ENCODE measurements around the gene UBE2J2. TPM values are rescaled to one million over a fixed set of nuclear protein-coding genes. Genes with fewer than 3 reads are reported as not detected.

The UBE2J2 gene
- total and polyA plus RNA-seq, 2 donors (not counting 3 experiments of a cell fraction or from before 2014, with no cell fraction given), result 60.7 to 80.7 TPM

DNA sequence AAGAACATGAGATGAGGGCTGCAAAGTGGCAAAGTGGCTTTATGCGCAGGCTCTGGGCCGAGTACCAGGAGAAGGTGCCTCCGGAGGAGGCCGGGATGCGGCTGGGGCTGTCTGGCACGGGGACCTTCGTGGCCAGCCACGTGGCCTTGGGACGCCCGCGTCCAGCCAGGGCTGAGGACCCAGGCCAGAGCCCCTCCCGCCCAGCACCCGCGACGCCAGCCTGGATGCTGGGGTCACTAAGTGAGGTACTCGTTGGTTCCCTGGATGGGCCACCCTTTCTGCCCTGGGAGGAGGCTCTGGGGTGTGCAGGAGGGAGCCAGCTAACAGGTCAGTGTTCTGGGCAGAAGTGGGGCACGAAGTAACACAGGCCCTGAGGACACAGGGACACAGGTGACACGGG lies 19.2 kb upstream of the UBE2J2 start:
- dilution Hi-C loops (cut with MboI; ENCODE audit: extremely low pct_ligation_motif_present, low sequenced_read_pairs), result no loop called here
- H3K9ac ChIP-seq (replicated peaks; ENCODE audit: extremely low read depth, insufficient read depth, low read length), result no peak overlapping the region
- CTCF ChIA-PET, result interaction anchor here (0.6 to 5.5 kb wide), 5 partner anchors 19 to 310 kb away, joined by 3 to 286 read pairs (median 16); partner anchors contain the start of genes PERM1, SDF4 and UBE2J2

More for the DNA sequence above, 19.2 kb upstream of the UBE2J2 start:
- no peak for DNase-seq (ENCODE audit: low read depth, low spot score)
- Histone ChIP-seq H4K20me1 (replicated peaks; ENCODE audit: control insufficient read depth, extremely low read depth, insufficient read depth, low read length) (no peaks in the 10 kb centered on the region), H3K79me2 (ENCODE audit: control insufficient read depth, insufficient read depth, low read length) (no peaks in the 10 kb centered on the region), H2AFZ (ENCODE audit: low read depth, low read length) (no peak overlapping the region), H3K36me3 (ENCODE audit: control insufficient read depth in 2 of 2, extremely low read depth in 1 of 2, insufficient read depth in 2 of 2, low read length in 2 of 2) (no peaks in the 10 kb centered on the region), H3K4me2 (ENCODE audit: insufficient read depth, low read length) (no peak overlapping the region), H3K9me3 (replicated peaks; ENCODE audit: control insufficient read depth, insufficient read depth, low read length) (no peaks in the 10 kb centered on the region), H3K4me3 (replicated peaks in 1 of 3; ENCODE audit: insufficient read depth in 1 of 3, low read depth in 1 of 3, low read length in 3 of 3) (no peak overlapping the region), H3K9me1 (replicated peaks; ENCODE audit: control insufficient read depth, extremely low read depth, insufficient read depth, low read length) (no peaks in the 10 kb centered on the region), H3K27me3 (ENCODE audit: control insufficient read depth in 2 of 2, insufficient read depth in 2 of 2, low read length in 2 of 2) (no peaks in the 10 kb centered on the region), H3K4me1 (ENCODE audit: control insufficient read depth, extremely low read depth, insufficient read depth, low read length) (no peaks in the 10 kb centered on the region), H3K27ac (ENCODE audit: insufficient read depth, low read depth, low read length) (no peak overlapping the region)
- BruUV-seq (replicated peaks), result no TSS peak
- intact Hi-C loops (cut with micrococcal nuclease), result no loop called here
- TF ChIP-seq MYC (IDR thresholded peaks at IDR 0.05; ENCODE audit: low read depth, low read length) (no peak), JUN (IDR thresholded peaks at IDR 0.05; ENCODE audit: borderline replicate concordance, insufficient read depth, insufficient read length, low read depth) (no peak), EZH2 (IDR thresholded peaks at IDR 0.05; ENCODE audit: borderline replicate concordance, low read depth, low read length, severe bottlenecking) (no peak), POLR2AphosphoS5 (IDR thresholded peaks at IDR 0.05; ENCODE audit: insufficient read depth, low read depth, low read length) (no peak), POLR2A (IDR thresholded peaks at IDR 0.05; ENCODE audit: low read depth, low read length) (no peak), GATA2 (IDR thresholded peaks at IDR 0.05; ENCODE audit: insufficient read depth, insufficient read length, low read depth, low read length) (no peak), FOS (IDR thresholded peaks at IDR 0.05; ENCODE audit: borderline replicate concordance, insufficient read depth, low read length) (no peak)
- TF ChIP-seq, protein P1, sequence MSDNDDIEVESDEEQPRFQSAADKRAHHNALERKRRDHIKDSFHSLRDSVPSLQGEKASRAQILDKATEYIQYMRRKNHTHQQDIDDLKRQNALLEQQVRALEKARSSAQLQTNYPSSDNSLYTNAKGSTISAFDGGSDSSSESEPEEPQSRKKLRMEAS (IDR thresholded peaks at IDR 0.05; ENCODE audit: insufficient read depth, insufficient read length), result no peak
- TF ChIP-seq, protein P2, sequence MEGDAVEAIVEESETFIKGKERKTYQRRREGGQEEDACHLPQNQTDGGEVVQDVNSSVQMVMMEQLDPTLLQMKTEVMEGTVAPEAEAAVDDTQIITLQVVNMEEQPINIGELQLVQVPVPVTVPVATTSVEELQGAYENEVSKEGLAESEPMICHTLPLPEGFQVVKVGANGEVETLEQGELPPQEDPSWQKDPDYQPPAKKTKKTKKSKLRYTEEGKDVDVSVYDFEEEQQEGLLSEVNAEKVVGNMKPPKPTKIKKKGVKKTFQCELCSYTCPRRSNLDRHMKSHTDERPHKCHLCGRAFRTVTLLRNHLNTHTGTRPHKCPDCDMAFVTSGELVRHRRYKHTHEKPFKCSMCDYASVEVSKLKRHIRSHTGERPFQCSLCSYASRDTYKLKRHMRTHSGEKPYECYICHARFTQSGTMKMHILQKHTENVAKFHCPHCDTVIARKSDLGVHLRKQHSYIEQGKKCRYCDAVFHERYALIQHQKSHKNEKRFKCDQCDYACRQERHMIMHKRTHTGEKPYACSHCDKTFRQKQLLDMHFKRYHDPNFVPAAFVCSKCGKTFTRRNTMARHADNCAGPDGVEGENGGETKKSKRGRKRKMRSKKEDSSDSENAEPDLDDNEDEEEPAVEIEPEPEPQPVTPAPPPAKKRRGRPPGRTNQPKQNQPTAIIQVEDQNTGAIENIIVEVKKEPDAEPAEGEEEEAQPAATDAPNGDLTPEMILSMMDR (IDR thresholded peaks at IDR 0.05; ENCODE audit: extremely low read depth in 1 of 2, insufficient read depth in 1 of 2, low read depth in 1 of 2, low read length in 2 of 2), result no peak
- POLR2A ChIA-PET, result no interaction called here
- FAIRE-seq, result no peak
